NCI-H128 (cell line): ENCODE data around the gene ITGA1.

Experiments
- DNase-seq: peaks from one replicate; lab custom pipeline; 2025; ENCODE audit not compliant: unreplicated experiment; lab: John Stamatoyannopoulos, UW

Gene ITGA1

DNA sequence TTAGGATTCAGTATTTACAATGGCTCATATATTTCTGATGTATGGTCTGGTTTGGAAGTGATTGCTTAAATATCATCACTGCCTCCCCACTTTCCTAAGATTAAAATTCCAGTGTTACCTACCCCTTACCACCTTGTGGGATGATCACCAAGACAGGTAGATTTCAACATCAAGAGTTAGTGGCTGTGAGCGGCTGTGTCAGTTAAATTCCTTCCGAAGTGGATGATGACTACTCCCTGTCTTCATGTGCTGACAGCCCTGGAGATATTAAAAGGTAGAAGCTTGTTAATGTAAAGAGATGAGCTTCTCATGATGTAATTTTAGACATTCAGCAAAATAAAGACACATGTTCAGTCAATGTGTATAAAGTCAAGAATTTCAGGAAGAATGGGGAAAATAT lies 205.7 kb downstream of the ITGA1 start:
- no peak for DNase-seq

- no peak for DNase-seq
Measured at GRCh38 chr5:52994266-52994665, 206.6 kb downstream of the ITGA1 start.

DNA sequence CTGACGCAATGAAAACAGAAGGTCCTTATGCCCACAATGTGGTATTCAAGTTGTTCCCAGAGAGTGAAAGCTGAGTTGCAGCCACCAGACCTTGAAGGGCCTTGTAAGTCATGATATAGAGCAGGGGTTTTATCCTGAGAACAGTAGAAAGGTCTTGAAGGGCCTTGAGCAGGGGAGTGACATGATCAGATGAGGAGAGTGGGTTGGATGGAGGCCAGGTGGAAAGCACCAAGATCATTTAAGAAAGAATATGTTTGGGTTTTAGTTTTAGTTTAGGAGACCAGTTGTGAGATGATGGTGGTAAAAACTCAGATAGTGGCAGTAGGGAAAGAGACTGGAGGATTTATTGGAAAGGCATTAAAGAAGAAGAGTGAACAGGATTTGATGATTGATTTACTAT lies 207.4 kb downstream of the ITGA1 start:
- no peak for DNase-seq

DNA sequence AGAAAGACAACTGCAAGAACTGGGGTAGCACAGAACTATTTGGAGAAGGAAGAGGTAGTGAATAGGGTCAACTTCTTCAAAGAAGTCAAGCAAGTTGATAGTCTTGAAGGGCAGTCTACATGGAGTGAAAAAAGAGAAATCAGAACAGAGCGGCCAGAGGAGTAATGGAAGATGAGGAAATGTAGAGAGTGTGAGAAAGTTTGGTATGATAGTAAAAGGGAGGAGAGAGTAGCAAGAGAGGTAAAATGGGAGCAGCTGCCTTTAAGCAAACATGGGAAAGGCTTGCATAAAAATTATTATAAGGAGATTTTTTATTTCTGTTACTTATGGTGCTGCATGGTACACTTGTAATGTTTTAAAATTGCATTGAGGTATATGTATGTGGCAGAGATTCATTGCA lies 208.2 kb downstream of the ITGA1 start:
- no peak for DNase-seq

- DNase-seq, result no peak
Measured at GRCh38 chr5:52996979-52997378, 209.3 kb downstream of the ITGA1 start.

- DNase-seq, result no peak
Measured at GRCh38 chr5:52997424-52997823, 209.7 kb downstream of the ITGA1 start.

GRCh38 chr5:52998552-52999313 lies 211.0 kb downstream of the ITGA1 start:
- no peak for DNase-seq

GRCh38 chr5:52999344-52999949 lies 211.7 kb downstream of the ITGA1 start:
- DNase-seq, result no peak

DNA sequence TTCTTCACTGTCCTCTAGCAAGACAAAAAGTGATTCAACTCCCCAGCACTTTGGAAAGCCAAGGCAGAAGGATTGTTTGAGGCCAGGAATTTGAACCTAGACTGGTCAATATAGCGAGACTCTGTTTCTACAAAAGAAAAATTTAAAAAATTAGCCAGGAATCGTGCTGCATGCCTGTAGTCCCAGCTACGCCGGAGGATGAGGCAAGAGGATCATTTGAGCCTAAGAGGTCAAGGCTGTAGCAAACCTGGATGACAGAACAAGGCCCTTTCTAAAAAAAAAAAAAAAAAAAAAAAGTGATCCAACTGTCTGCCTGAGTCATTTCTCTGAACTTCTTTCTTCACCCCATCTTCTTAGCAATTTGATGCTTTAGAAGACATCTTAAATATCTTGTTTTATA lies 213.8 kb downstream of the ITGA1 start:
- no peak for DNase-seq

- no peak for DNase-seq
Measured at GRCh38 chr5:53002491-53002890, 214.8 kb downstream of the ITGA1 start.

DNA sequence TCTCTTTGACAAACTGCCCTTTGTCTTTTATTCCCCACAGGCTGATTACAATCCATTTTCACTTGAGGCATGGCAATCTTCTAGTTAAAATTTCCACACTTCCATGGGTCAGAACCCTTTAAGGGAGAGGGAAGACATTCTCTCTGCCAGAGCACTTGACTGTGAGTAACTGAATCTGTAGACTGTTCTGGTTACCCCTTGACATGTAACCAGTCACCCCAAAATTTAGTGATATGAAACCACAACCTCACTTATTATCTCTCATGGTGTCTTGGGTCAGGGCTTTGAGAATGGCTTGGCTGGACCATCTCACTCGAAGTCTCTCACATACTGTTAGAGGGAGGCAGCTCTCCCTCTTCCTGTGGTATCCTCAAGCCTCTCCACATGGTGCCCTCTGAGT lies 215.4 kb downstream of the ITGA1 start:
- DNase-seq, result no peak

GRCh38 chr5:53006911-53007890 lies 219.5 kb downstream of the ITGA1 start:
- no peak for DNase-seq

GRCh38 chr5:53008751-53009150 lies 221.0 kb downstream of the ITGA1 start:
- DNase-seq, result no peak
